ENCODE results near the gene MTUS2.

- TF ChIP-seq POLR2AphosphoS5 (IDR thresholded peaks at IDR 0.05; ENCODE audit: low read depth, low read length): no peak
- no peak for TF ChIP-seq POLR2A (IDR thresholded peaks at IDR 0.05; ENCODE audit: low read depth, low read length)
These were observed 654.9 kb downstream of the MTUS2 start for GRCh38 chr13:29474991-29475390.
